HEK293T (cell line): Measurements from ENCODE around the gene PLEKHB2.
"Not testable (repeated sequence)": the region's sequence is repeated elsewhere in the genome, so short reads cannot be mapped to it uniquely, and the experiment has no call there.

ENCODE experiments used
- CTCF ChIA-PET: fragments of 350-600 bp; formaldehyde crosslinking; extraction: SDS; loops from one replicate; lab custom pipeline; 2021; ENCODE audit warnings: antibody characterized with exemption, inconsistent platforms; lab: Yijun Ruan, JAX
- POLR2A ChIA-PET: fragments of 350-600 bp; formaldehyde crosslinking; extraction: SDS; loops from one replicate; lab custom pipeline; 2020; ENCODE audit warnings: antibody characterized with exemption, inconsistent platforms; lab: Yijun Ruan, JAX
- DNase-seq: peaks from one replicate; pipeline ENCODE4 v3.0.0; 2012; ENCODE audit warnings: mixed read lengths; ENCODE audit errors: extremely low spot score
- ARNT ChIP-seq: fragments of 450-650 bp; IDR thresholded peaks from 2 replicates; pipeline ENCODE4 v1.6.1; 2017; ENCODE audit warnings: mild to moderate bottlenecking
- BHLHE40 ChIP-seq: fragments of 450-650 bp; IDR thresholded peaks from 2 replicates; pipeline ENCODE4 v1.6.1; 2016; ENCODE audit warnings: mild to moderate bottlenecking, moderate library complexity, borderline replicate concordance
- CTBP1 ChIP-seq: fragments of 450-650 bp; IDR thresholded peaks from 2 replicates; pipeline ENCODE4 v1.6.1; 2016; ENCODE audit warnings: borderline replicate concordance
- ELF4 ChIP-seq: fragments of 450-650 bp; IDR thresholded peaks from 2 replicates; pipeline ENCODE4 v1.6.1; 2017; ENCODE audit warnings: antibody characterized with exemption
- FOXA1 ChIP-seq: fragments of 450-650 bp; IDR thresholded peaks from 2 replicates; pipeline ENCODE4 v1.6.1; 2016; ENCODE audit warnings: mild to moderate bottlenecking
- FOXK2 ChIP-seq: fragments of 450-650 bp; IDR thresholded peaks from 2 replicates; pipeline ENCODE4 v1.6.1; 2016; ENCODE audit warnings: mild to moderate bottlenecking
- FOXM1 ChIP-seq: fragments of 450-650 bp; IDR thresholded peaks from 2 replicates; pipeline ENCODE4 v1.6.1; 2017; ENCODE audit warnings: mild to moderate bottlenecking, borderline replicate concordance
- HDGF ChIP-seq: fragments of 450-650 bp; IDR thresholded peaks from 2 replicates; pipeline ENCODE4 v1.6.1; 2017; ENCODE audit warnings: antibody characterized with exemption, borderline replicate concordance
- L3MBTL2 ChIP-seq: fragments of 450-650 bp; conservative IDR thresholded peaks from 2 replicates; pipeline ENCODE4 v1.6.1; 2016; ENCODE audit warnings: mild to moderate bottlenecking
- LEF1 ChIP-seq: fragments of 450-650 bp; IDR thresholded peaks from 2 replicates; pipeline ENCODE4 v1.6.1; 2017; ENCODE audit warnings: mild to moderate bottlenecking, borderline replicate concordance
- NFRKB ChIP-seq: fragments of 450-650 bp; IDR thresholded peaks from 2 replicates; pipeline ENCODE4 v1.6.1; 2016; ENCODE audit warnings: mild to moderate bottlenecking, moderate library complexity
- PKNOX1 ChIP-seq: fragments of 450-650 bp; IDR thresholded peaks from 2 replicates; pipeline ENCODE4 v1.6.1; 2016
- SP1 ChIP-seq: fragments of 450-650 bp; IDR thresholded peaks from 2 replicates; pipeline ENCODE4 v1.6.1; 2017
- SUZ12 ChIP-seq: fragments of 450-650 bp; IDR thresholded peaks from 2 replicates; pipeline ENCODE4 v1.6.1; 2016; ENCODE audit warnings: mild to moderate bottlenecking
- TARDBP ChIP-seq: fragments of 450-650 bp; IDR thresholded peaks from 2 replicates; pipeline ENCODE4 v1.6.1; 2016
- ZNF384 ChIP-seq: fragments of 450-650 bp; IDR thresholded peaks from 2 replicates; pipeline ENCODE4 v1.6.1; 2016

The PLEKHB2 gene

GRCh38 chr2:131064589-131065512 is 40.3 kb upstream of the PLEKHB2 start:
- ChIA-PET POLR2A (interaction anchor here (1.2 kb wide), 1 partner anchor 20 kb away, joined by 3 read pairs; no protein-coding TSS in a partner anchor), CTCF (no interaction called here)
- no peak for DNase-seq

GRCh38 chr2:131067465-131068125 is 37.5 kb upstream of the PLEKHB2 start:
- CTCF ChIA-PET = no interaction called here
- no peak for DNase-seq
- POLR2A ChIA-PET = no interaction called here
- TF ChIP-seq BHLHE40 (no peak), L3MBTL2 (no peak), SUZ12 (no peak), FOXM1 (no peak), FOXK2 (no peak), TARDBP (no peak), HDGF (no peak), FOXA1 (no peak), PKNOX1 (no peak), ELF4 (no peak), CTBP1 (no peak), ZNF384 (no peak), SP1 (no peak), LEF1 (no peak), ARNT (no peak), NFRKB (no peak)

More at GRCh38 chr2:131064589-131065512, 40.3 kb upstream of the PLEKHB2 start:
- no peak for TF ChIP-seq HDGF
- TF ChIP-seq L3MBTL2 = no peak
- no peak for TF ChIP-seq PKNOX1
- no peak for TF ChIP-seq FOXK2
- no peak for TF ChIP-seq SUZ12
- TF ChIP-seq LEF1 = no peak
- no peak for TF ChIP-seq CTBP1
- no peak for TF ChIP-seq TARDBP
- no peak for TF ChIP-seq ARNT
- no peak for TF ChIP-seq SP1
- TF ChIP-seq ELF4 = no peak
- no peak for TF ChIP-seq FOXM1
- no peak for TF ChIP-seq FOXA1
- TF ChIP-seq NFRKB = no peak
- no peak for TF ChIP-seq BHLHE40
- TF ChIP-seq ZNF384 = no peak

DNA sequence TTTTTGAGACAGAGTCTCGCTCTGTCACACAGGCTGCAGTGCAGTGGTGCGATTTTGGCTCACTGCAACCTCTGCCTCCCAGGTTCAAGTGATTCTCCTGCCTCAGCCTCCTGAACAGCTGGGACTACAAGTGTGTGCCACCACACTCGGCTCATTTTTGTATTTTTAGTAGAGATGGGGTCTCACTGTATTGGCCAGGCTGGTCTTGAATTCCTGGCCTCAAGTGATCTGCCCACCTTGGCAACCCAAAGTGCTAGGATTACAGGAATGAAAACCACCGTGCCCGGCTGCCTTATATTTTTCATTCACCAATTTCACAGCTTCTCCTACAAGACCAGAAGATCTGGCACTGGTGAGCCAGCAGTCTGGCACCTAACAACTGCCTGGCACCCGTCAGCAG is 37.0 kb upstream of the PLEKHB2 start:
- CTCF ChIA-PET, POLR2A ChIA-PET, DNase-seq: not testable (repeated sequence)

GRCh38 chr2:131075578-131075977 is 29.6 kb upstream of the PLEKHB2 start:
- POLR2A ChIA-PET, DNase-seq, CTCF ChIA-PET: not testable (repeated sequence)

- ChIA-PET CTCF (no interaction called here), POLR2A (no interaction called here)
- TF ChIP-seq NFRKB (no peak), HDGF (no peak), PKNOX1 (no peak), ARNT (no peak), FOXK2 (no peak), CTBP1 (no peak), ZNF384 (no peak), LEF1 (no peak), ELF4 (no peak), FOXA1 (no peak), TARDBP (no peak), L3MBTL2 (no peak), SP1 (no peak), BHLHE40 (no peak), SUZ12 (no peak), FOXM1 (no peak)
- no peak for DNase-seq
Observed at GRCh38 chr2:131076707-131077106, 28.4 kb upstream of the PLEKHB2 start.

- ChIA-PET POLR2A (no interaction called here), CTCF (no interaction called here)
- DNase-seq = no peak
- TF ChIP-seq FOXA1 (no peak), L3MBTL2 (no peak), ELF4 (no peak)
Observed at GRCh38 chr2:131077182-131077846, 27.8 kb upstream of the PLEKHB2 start.
